ENCODE results near the gene RRP1B. TPM values are rescaled to one million over a fixed set of nuclear protein-coding genes. Genes with fewer than 3 reads are reported as not detected.

Gene RRP1B
- total and polyA plus RNA-seq, 2 of the 13 experiments (the other 11 are each of a cell fraction or from before 2014, with no cell fraction given) = 16.3 to 46.2 TPM

DNA sequence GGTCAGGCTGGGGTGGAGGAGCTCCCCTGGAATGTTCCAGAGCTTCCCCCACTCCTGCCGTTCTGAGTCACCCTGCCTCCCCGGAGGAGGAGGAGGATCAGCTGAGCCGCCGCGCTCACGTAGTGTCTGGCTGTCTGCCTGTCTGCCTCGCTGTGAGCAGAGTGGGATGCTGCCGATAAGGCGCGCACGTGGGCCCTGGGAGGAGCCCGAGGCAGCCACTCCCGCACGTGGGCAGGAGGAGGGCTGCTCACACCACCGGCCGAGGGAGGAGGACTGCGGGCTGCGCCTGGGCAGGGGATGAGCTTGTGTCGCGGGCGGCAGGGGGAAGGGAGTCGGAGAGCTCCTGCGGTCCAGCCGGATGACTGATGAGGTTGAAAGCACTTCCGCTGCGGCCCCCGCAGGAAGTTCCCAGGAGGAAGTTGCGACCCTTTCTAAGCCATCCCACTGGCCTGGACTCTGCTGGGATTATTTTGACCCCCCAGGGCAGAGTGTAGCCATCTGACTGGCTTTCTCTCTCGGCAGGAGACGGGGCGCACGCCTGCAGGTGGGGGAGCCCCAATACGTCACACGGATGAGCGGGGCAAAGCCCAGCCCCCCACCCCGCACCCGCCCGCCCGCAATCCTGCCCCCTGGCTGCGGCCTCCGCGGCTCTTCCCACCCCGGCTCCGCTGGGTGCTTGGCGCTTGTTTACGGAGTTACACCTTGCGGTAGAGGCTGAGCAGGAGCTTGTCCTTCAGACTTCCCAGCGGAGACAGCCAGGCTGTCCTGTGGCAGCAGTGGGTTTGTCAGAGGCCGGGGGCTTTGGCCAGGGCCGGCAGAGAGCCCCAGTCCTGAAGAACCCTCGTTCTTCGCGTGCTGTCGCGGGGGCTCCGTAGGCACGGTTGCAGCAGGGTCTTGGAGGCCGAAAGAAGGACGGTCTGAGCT lies 69.4 kb downstream of the RRP1B start:
- Histone ChIP-seq H2AFZ (ENCODE audit: low read length) (no peak overlapping the region), H3K4me2 (ENCODE audit: low read depth, low read length) (peak overlapping the region; percentile 96), H3K27ac (ENCODE audit: extremely low read length, insufficient read depth, low read length) (peak overlapping the region; percentile 93), H4K20me1 (ENCODE audit: insufficient read depth, low read length) (no peaks in the 10 kb centered on the region), H3K4me1 (ENCODE audit: insufficient read depth, low read length) (peaks cover 69% of the 10 kb centered on the region), H3K9me3 (ENCODE audit: low read length) (no peaks in the 10 kb centered on the region), H3K79me2 (ENCODE audit: insufficient read depth, low read length) (peaks cover 73% of the 10 kb centered on the region), H3K4me3 (replicated peaks in 1 of 3; ENCODE audit: insufficient read depth in 1 of 3, low read depth in 2 of 3, low read length in 3 of 3) (peak overlapping the region; percentile 75 to 96 (median 82)), H3K9ac (ENCODE audit: insufficient read depth, low read depth, low read length) (peak overlapping the region; percentile 86), H3K36me3 (replicated peaks in 1 of 2; ENCODE audit: control insufficient read depth in 1 of 2, insufficient read depth in 2 of 2, low read length in 2 of 2) (peaks cover 5 to 13% of the 10 kb centered on the region in 2 experiments; a peak in 3 of 5 replicates), H3K27me3 (ENCODE audit: control insufficient read depth in 1 of 2, insufficient read depth in 2 of 2, low read length in 2 of 2) (no peaks in the 10 kb centered on the region; a peak in 1 of 5 replicates)
- intact Hi-C loops (cut with micrococcal nuclease; ENCODE audit: unreplicated experiment) = no loop called here
- in situ Hi-C loops (cut with HindIII; ENCODE audit: extremely low pct_ligation_motif_present, low pct_unique_long_range_greater_than_20kb) = no loop called here
- BruUV-seq (replicated peaks) = no TSS peak
- WGBS (ENCODE audit: low lambda C conversion rate) = 0% methylated on average over 7 of the region's 59 CpGs
- FAIRE-seq (peak; percentile 76), DNase-seq (ENCODE audit: low spot score) (peak; percentile 85), ATAC-seq (peak; percentile 73)
- CTCF ChIA-PET (ENCODE audit: low intra/inter-chr PET ratio, low total read pairs) = no interaction called here
- POLR2A ChIA-PET = interaction anchor here (0.6 to 5.5 kb wide), 20 partner anchors 7 to 640 kb away, joined by 3 to 43 read pairs (median 8); partner anchors contain the start of genes HSF2BP, PDXK, RRP1 and RRP1B
- TF ChIP-seq MIER3 (CRISPR knock-in tag; IDR thresholded peaks at IDR 0.05; ENCODE audit: borderline replicate concordance) (peak; percentile 78; the same call in 1 of the 2 replicates), ATF7-NPFF (CRISPR knock-in tag; IDR thresholded peaks at IDR 0.05; ENCODE audit: low read depth) (peak; percentile 42; the same call in 1 of the 2 replicates), SNAI1 (CRISPR knock-in tag; IDR thresholded peaks at IDR 0.05; ENCODE audit: borderline replicate concordance) (peak; percentile 79; the same call in 1 of the 2 replicates), ZSCAN31 (CRISPR knock-in tag; IDR thresholded peaks at IDR 0.05; ENCODE audit: low read depth) (peak; percentile 71), ERF (CRISPR knock-in tag; IDR thresholded peaks at IDR 0.05) (peak; percentile 88; the same call in 1 of the 2 replicates), GPN1 (CRISPR knock-in tag; IDR thresholded peaks at IDR 0.05; ENCODE audit: borderline replicate concordance) (no peak), ZNF780A (CRISPR knock-in tag; IDR thresholded peaks at IDR 0.05) (no peak), ZNF761 (CRISPR knock-in tag; conservative IDR thresholded peaks at IDR 0.05) (peak; percentile 82), TCF7L2 (IDR thresholded peaks at IDR 0.05; ENCODE audit: low read depth, low read length) (no peak), AGO2 (optimal IDR thresholded peaks at IDR 0.05; ENCODE audit: low read depth, low read length) (peak; percentile 30), FOXA1 (IDR thresholded peaks at IDR 0.05) (no peak), FOXA1 (CRISPR knock-in tag; IDR thresholded peaks at IDR 0.05) (peak; percentile 60), SALL2 (CRISPR knock-in tag; IDR thresholded peaks at IDR 0.05) (peak; percentile 93; the same call in 1 of the 2 replicates)
- TF ChIP-seq, protein P1, sequence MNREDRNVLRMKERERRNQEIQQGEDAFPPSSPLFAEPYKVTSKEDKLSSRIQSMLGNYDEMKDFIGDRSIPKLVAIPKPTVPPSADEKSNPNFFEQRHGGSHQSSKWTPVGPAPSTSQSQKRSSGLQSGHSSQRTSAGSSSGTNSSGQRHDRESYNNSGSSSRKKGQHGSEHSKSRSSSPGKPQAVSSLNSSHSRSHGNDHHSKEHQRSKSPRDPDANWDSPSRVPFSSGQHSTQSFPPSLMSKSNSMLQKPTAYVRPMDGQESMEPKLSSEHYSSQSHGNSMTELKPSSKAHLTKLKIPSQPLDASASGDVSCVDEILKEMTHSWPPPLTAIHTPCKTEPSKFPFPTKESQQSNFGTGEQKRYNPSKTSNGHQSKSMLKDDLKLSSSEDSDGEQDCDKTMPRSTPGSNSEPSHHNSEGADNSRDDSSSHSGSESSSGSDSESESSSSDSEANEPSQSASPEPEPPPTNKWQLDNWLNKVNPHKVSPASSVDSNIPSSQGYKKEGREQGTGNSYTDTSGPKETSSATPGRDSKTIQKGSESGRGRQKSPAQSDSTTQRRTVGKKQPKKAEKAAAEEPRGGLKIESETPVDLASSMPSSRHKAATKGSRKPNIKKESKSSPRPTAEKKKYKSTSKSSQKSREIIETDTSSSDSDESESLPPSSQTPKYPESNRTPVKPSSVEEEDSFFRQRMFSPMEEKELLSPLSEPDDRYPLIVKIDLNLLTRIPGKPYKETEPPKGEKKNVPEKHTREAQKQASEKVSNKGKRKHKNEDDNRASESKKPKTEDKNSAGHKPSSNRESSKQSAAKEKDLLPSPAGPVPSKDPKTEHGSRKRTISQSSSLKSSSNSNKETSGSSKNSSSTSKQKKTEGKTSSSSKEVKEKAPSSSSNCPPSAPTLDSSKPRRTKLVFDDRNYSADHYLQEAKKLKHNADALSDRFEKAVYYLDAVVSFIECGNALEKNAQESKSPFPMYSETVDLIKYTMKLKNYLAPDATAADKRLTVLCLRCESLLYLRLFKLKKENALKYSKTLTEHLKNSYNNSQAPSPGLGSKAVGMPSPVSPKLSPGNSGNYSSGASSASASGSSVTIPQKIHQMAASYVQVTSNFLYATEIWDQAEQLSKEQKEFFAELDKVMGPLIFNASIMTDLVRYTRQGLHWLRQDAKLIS (CRISPR knock-in tag; IDR thresholded peaks at IDR 0.05) = no peak
- TF ChIP-seq, protein P2, sequence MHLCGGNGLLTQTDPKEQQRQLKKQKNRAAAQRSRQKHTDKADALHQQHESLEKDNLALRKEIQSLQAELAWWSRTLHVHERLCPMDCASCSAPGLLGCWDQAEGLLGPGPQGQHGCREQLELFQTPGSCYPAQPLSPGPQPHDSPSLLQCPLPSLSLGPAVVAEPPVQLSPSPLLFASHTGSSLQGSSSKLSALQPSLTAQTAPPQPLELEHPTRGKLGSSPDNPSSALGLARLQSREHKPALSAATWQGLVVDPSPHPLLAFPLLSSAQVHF (CRISPR knock-in tag; IDR thresholded peaks at IDR 0.05) = no peak
- TF ChIP-seq, protein P3, sequence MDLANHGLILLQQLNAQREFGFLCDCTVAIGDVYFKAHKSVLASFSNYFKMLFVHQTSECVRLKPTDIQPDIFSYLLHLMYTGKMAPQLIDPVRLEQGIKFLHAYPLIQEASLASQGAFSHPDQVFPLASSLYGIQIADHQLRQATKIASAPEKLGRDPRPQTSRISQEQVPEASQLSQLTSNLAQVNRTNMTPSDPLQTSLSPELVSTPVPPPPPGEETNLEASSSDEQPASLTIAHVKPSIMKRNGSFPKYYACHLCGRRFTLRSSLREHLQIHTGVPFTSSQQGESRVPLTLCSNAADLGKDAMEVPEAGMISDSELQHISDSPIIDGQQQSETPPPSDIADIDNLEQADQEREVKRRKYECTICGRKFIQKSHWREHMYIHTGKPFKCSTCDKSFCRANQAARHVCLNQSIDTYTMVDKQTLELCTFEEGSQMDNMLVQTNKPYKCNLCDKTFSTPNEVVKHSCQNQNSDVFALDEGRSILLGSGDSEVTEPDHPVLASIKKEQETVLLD (CRISPR knock-in tag; IDR thresholded peaks at IDR 0.05; ENCODE audit: low read depth) = 0 out of 2 replicates have a peak, but pooled peaks have one; percentile 44
- TF ChIP-seq, protein P4, sequence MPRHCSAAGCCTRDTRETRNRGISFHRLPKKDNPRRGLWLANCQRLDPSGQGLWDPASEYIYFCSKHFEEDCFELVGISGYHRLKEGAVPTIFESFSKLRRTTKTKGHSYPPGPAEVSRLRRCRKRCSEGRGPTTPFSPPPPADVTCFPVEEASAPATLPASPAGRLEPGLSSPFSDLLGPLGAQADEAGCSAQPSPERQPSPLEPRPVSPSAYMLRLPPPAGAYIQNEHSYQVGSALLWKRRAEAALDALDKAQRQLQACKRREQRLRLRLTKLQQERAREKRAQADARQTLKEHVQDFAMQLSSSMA (CRISPR knock-in tag; IDR thresholded peaks at IDR 0.05) = no peak
